Activated CD4-positive, alpha-beta T cell treated with anti-CD3 and anti-CD28 coated beads, Interleukin-2, Interleukin-4, amounts not matched to agents 100 ng/mL and 50 ng/mL, durations not matched to agents 16 hours and 8 hours (primary cell): Measurements from ENCODE around the gene HSD11B1.
"Not testable (repeated sequence)": the region's sequence is repeated elsewhere in the genome, so short reads cannot be mapped to it uniquely, and the experiment has no call there.

Experiments used
- DNase-seq: peaks from one replicate; pipeline ENCODE4 v3.0.0-alpha.2; 2020; ENCODE audit warnings: low spot score

Gene HSD11B1

GRCh38 chr1:209691237-209691636 lies 13.4 kb upstream of the HSD11B1 start:
- DNase-seq, result no peak

GRCh38 chr1:209692296-209692695 lies 12.3 kb upstream of the HSD11B1 start:
- no peak for DNase-seq

GRCh38 chr1:209692745-209693504 lies 11.7 kb upstream of the HSD11B1 start:
- DNase-seq, result peak; percentile 80

DNA sequence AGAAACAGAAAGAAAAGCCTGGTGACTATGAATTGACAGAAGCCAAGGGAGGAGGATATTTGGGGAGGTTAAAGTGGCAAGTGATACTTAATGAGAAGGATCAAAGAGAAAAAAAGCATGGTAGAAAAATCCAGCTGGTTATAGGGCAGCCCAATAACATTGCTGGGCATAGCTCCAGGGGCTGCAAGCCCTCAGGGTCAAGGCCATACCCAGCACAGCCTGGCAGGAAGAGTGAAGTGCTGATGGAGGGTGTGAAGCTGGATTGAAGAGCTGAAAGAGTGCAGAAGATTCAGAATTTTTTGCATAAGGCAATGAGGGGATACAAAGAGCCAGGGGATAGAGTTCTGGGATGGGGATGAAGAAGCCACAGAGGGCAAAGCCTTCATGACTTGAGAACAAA lies 8.0 kb upstream of the HSD11B1 start:
- no peak for DNase-seq

DNA sequence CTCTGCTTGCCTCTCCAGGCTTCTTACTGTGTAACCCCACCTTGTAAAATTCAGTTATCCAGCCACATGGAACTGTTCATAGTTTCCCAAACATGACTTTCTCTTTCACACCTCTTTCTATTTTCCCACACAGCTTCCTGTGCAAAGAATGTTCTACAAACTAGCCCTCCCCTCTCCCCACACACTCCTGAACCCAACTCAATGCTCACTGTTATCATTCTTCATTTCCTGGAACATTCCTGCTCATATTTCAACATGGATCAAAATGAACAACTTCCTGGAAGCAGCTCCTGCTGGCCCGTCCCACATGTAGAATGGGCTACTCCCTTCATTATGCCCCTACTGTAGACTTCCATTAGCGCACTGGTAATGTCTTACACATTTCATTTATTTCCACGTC lies 7.5 kb upstream of the HSD11B1 start:
- no peak for DNase-seq

- DNase-seq, result not testable (repeated sequence)
Observed at GRCh38 chr1:209700686-209701085, 4.0 kb upstream of the HSD11B1 start.

DNA sequence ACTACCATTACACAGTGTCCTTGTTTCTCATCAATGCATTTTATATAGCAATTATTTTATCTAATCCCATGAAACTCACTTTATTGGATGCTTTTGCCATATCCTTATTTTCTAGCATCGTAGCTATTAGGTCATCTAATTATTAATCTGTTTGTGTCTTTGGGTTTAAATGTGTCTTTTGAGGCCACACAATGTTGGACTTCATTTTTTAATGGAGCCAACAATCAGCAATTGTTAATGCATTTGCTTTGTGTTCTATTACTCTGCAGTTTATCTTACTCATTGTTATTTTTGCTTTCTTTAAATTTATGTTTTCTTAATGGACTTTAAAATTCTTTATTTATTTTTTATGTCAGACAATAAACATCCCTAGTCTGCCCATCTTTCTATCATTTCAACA lies 1.8 kb upstream of the HSD11B1 start:
- DNase-seq, result no peak

DNA sequence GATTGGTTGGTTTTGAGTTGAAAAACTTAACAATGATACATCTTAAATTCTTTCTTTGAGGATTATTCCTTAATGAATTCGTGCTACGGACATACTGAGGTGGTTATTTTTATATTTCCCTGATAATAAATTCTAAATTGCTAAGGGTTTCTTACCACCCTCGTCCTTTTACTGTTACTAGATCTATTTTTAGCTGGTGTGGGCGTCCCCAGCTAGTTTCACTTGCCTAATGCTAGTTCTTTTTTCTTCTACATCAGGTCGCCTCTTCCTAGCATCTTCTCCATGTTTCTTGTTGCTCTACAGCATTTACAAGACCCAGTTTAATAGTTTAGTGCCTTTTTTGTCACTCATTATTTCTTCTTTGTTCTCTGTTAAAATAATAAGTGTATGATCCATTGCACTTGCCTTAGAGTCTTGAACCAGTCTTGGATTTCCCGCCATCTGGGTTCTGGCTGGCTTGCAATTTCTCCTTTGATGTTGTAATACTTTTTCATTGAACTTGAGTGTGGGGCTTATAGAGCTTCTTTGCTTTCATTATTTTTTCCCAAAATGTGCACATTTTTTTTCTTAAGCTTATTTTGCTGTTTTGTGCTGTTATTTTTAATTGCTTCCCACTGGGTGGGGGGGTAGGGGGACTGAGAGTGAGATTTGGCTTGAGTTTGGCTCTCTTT lies 677 bp upstream of the HSD11B1 start:
- no peak for DNase-seq

DNA sequence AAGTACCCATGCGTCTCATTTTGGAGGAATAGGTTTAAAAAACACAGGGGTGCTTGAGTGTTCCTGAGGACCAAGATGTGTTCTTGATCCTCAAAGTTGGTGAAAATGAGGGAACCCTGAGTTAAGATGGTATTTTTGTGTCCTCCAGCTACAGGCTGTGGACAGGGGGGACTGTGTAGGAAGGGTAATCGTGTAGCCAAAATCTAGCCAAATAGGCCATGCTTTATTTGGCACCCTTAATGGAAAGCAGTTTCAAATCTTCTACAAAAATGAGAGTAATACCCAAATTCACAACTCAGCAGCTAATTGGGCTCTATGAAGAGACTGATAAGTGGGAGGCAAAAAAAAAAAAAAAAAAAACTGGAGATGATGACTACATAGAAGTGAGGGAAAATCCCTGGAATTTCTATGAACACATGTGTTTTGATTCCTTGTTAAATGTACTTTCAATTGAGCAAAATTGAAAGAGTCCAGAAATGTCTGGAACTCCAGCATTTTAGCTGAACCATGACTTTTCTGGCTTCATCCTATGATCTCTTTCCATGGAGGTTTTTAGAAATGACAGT lies 470 bp downstream of the HSD11B1 start:
- DNase-seq, result no peak

- DNase-seq, result no peak
Observed at GRCh38 chr1:209706622-209707021, 2.0 kb downstream of the HSD11B1 start.

DNA sequence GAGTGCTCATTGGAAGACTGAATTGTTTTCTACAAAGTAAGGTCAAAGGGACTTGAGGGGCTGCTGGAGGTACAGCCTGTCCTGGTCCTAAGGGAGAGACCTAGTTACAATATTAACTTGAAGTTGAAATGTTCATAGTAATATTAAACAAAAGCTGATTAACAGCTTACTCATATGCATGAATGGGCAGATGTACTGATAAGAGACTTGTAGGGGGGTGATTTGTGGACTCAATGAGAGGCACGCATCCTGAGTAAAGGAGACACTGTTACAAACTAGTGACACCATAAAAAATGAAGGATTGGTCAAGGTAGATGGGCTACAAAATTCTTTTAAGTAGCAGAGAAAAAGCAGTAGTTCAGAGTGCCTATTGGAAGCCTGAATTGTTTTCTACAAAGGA lies 2.7 kb downstream of the HSD11B1 start:
- no peak for DNase-seq

- DNase-seq, result no peak
Observed at GRCh38 chr1:209708297-209708696, 3.7 kb downstream of the HSD11B1 start.

DNA sequence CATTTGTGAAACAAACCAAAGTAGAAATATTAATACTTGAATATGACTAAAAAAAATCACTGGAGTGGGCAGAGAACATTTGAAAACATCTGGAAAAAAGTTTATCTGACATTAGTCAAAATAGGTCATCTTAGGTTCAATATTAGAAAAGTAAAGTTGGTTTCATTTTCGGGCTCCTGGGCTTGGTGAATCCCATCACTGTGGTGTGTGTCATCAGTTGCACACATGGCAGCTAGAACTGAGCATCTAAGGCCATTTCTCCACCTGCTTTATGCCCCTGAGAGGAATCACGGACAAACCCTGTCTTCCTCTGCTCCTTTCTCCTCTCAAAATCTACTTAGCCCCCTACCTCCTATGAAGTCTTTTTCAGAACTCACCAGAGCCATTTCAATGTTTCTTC lies 5.4 kb downstream of the HSD11B1 start:
- DNase-seq, result peak; percentile 60

DNA sequence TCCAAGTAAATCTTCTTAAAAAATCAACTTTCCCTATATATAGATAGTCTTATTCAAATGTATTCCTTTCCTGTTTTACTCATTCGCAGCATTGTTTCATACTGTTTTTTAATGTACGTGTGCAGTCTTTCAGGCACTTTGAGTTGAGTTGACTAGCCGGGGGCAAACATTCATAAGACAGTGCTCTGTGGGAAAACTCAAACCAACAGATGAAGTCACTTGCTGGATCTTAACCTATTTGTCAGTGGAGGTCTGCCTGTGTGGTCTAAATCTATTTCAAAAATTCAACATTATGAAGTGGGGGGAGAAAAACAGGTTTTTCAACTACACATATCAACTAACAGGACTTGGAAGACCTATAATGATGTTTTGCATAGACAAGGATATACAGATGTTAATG lies 6.2 kb downstream of the HSD11B1 start:
- no peak for DNase-seq

DNA sequence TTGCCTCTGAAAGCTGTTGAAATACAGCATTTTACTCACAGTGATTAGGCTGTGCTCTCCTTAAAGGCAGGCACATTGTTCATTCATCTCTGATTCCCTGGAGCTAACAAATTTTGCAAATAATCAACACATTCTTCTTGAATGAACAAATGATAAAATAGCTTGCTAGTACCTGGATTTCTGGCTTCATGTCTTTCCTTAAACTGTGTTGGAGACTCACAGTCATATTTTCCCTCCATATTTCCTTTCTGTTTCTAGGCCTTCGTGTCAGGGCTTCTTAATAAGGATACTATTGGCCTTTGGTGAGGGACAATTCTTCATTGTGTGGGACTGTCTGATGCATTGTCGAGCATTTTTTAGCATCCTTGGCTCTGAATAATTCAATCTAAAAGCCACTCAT lies 9.7 kb downstream of the HSD11B1 start:
- no peak for DNase-seq

DNA sequence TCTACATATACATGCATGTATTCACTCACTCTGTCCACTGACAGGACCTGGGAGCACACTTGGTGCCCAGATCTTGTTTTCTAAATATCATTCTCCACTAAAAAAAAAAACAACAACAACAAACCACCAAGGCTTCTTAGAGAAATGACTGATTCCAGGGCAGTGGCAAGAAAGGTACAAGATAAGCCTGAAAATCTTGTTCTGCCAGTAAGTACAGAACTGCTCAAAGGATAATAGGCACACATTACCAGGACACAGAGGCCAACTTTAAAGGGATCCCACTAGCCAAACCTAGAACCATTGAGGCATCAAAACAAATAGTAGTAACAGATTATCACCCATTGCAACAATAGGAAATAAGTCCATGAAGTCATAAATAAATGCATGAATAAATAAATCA lies 10.7 kb downstream of the HSD11B1 start:
- DNase-seq, result no peak

- no peak for DNase-seq
Observed at GRCh38 chr1:209717818-209718217, 13.2 kb downstream of the HSD11B1 start.

DNA sequence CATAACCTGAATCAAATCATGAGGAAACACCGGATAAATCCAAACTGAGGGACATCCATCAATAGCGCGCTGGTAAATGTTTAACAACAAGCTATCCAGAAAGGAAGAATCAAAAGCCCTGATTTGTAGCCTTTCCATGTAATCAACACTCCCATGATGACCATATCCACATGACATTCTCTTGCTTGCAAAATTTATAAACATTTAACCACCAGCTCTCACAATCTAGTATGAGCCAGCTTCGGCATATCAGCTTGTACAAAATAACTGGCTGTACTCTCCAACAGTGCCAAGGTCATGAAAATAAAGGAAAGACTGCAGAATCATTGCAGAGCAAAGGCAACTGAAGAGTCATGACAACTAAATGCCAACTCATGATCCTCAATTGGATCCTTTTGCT lies 15.7 kb downstream of the HSD11B1 start:
- no peak for DNase-seq

- no peak for DNase-seq
Observed at GRCh38 chr1:209720826-209721225, 16.2 kb downstream of the HSD11B1 start.

DNA sequence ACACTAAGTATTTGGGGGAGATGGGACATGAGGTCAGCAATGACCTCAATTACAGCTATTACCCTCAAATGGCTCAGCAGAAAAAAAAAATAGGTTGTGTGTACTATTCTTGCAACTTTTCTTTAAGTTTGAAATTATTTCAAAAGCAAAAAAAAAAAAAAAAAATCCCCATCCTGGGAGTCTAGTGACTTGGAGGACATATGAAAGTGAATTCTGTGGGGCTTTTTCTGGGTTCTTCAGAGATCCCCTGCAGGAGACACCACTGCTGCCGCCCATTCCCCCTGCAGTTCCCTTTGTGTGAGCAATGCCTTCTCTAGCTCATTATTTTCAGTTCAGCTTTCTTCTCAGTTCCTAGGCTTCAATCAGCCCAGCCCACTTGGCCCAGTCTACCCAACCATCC lies 16.7 kb downstream of the HSD11B1 start:
- no peak for DNase-seq

GRCh38 chr1:209723265-209723664 lies 18.6 kb downstream of the HSD11B1 start:
- no peak for DNase-seq

- peak; percentile 49 for DNase-seq
Observed at GRCh38 chr1:209723756-209724693, 19.4 kb downstream of the HSD11B1 start.
